ENCODE data around the gene MAP2K5. TPM values are rescaled to one million over a fixed set of nuclear protein-coding genes. Genes with fewer than 3 reads are reported as not detected.

The MAP2K5 gene
- total RNA-seq, 1 donor from 2014 or later = 26.1 TPM

DNA sequence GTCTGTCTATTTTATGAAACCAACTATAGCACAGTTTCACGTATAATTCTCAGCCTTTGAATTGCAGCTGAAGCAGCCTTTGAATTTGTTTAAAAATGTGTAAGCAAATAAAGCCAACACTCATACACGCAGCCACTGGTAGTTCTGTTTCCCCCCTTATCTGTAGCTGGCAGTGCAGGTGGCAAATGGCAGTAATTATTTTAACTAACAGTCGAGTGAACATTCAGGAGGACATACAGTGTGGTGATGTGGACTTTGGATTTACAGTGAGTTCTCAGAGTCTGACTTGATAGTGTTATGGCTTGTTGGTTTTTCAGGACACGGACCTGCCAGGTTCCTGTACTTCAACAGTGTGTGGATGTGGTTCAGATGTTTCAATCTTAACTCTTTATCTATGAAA lies 218.8 kb downstream of the MAP2K5 start:
- Mint-ChIP-seq H3K27ac (ENCODE audit: unreplicated experiment) (no peak overlapping the region), H3K4me3 (ENCODE audit: unreplicated experiment) (no peak overlapping the region), H3K9me3 (ENCODE audit: unreplicated experiment) (no peaks in the 10 kb centered on the region), H3K27me3 (ENCODE audit: unreplicated experiment) (no peaks in the 10 kb centered on the region), H3K36me3 (ENCODE audit: unreplicated experiment) (peaks cover 3% of the 10 kb centered on the region), H3K4me1 (ENCODE audit: unreplicated experiment) (no peaks in the 10 kb centered on the region)
- TF ChIP-seq, protein P1, sequence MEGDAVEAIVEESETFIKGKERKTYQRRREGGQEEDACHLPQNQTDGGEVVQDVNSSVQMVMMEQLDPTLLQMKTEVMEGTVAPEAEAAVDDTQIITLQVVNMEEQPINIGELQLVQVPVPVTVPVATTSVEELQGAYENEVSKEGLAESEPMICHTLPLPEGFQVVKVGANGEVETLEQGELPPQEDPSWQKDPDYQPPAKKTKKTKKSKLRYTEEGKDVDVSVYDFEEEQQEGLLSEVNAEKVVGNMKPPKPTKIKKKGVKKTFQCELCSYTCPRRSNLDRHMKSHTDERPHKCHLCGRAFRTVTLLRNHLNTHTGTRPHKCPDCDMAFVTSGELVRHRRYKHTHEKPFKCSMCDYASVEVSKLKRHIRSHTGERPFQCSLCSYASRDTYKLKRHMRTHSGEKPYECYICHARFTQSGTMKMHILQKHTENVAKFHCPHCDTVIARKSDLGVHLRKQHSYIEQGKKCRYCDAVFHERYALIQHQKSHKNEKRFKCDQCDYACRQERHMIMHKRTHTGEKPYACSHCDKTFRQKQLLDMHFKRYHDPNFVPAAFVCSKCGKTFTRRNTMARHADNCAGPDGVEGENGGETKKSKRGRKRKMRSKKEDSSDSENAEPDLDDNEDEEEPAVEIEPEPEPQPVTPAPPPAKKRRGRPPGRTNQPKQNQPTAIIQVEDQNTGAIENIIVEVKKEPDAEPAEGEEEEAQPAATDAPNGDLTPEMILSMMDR (IDR thresholded peaks at IDR 0.05) = no peak
- DNase-seq (ENCODE audit: extremely low spot score, unreplicated experiment) = no peak

DNA sequence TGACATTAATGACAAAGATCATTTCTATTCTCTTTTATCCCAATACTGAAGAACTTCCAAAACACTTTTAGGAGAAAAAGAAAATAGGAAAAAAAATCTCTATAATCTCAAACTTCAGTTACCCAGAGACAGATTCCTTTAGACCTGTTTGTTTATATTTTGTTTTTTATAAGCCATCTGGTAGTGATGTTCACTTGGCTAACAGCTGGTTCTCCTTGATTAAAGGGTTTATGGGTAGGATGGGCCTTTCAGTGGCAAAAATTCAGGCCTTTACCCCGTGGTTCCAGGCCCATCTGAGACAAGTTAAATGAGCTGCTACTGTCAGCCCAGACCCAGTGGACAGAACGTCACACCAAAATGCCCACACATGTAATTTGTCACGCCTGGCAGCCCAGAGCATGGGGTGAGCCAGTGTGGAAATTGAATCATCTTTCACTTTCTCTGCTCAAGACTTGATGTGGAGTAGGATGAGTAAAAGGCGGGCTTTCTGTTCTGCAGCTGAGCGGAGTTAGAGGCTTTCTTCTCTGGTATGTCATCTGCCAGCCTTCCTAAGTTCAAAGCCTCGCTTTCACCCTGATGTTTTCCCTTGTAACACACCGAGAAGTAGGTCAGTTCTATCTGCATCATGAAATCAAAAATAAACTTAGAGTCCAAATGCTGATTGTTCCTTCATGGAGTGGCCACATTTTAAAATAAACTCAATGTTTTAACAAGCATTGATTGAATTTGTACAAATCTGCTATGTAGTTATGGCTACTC lies 220.3 kb downstream of the MAP2K5 start:
- Mint-ChIP-seq H3K36me3 (ENCODE audit: unreplicated experiment) (peaks cover 7% of the 10 kb centered on the region), H3K4me3 (ENCODE audit: unreplicated experiment) (no peak overlapping the region), H3K27me3 (ENCODE audit: unreplicated experiment) (no peaks in the 10 kb centered on the region), H3K27ac (ENCODE audit: unreplicated experiment) (no peak overlapping the region), H3K9me3 (ENCODE audit: unreplicated experiment) (no peaks in the 10 kb centered on the region), H3K4me1 (ENCODE audit: unreplicated experiment) (no peaks in the 10 kb centered on the region)
- TF ChIP-seq, protein P1 (IDR thresholded peaks at IDR 0.05) = no peak
- no peak for DNase-seq (ENCODE audit: extremely low spot score, unreplicated experiment)

DNA sequence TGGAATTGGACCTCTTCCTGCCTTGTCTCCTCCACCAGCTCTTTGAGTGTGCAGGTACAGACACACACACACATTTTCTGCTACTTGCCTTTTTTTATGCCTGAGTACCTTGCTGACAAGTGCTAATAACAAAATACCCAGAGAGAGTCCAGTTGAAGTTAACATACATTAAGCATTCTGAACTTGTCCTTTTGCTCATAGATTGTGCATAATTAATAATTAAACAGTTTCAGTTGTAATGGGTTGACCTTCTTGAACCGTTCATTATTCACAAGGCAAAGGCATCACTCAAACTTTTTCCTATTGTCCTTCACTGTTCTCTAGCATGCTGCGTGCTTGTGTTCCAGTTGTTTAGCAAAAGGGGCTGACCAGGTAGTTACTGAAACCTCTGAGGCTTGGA lies 223.2 kb downstream of the MAP2K5 start:
- DNase-seq (ENCODE audit: extremely low spot score, unreplicated experiment) = no peak
- Mint-ChIP-seq H3K4me1 (ENCODE audit: unreplicated experiment) (no peaks in the 10 kb centered on the region), H3K36me3 (ENCODE audit: unreplicated experiment) (peaks cover 11% of the 10 kb centered on the region), H3K27me3 (ENCODE audit: unreplicated experiment) (no peaks in the 10 kb centered on the region), H3K9me3 (ENCODE audit: unreplicated experiment) (no peaks in the 10 kb centered on the region), H3K4me3 (ENCODE audit: unreplicated experiment) (no peak overlapping the region), H3K27ac (ENCODE audit: unreplicated experiment) (no peak overlapping the region)
- TF ChIP-seq, protein P1 (IDR thresholded peaks at IDR 0.05) = no peak

DNA sequence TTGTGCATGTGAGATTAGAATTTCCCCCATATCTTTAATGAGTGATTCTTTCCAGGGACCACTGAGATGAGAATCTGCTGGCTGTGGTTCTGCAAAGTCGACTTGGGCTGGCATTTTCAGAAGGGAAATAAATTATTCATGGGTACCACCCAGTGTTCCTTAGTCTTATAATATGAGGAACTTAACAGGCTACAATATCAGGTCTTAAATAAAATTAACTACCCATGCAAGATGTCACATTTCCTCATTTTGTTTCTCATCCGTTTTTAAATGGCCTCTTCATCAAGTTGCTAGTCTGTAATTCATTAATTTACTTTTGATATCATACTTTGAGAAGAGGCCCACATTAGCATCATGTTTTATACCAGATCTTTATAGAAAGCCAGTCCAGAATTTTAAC lies 224.5 kb downstream of the MAP2K5 start:
- TF ChIP-seq, protein P1 (IDR thresholded peaks at IDR 0.05) = no peak

DNA sequence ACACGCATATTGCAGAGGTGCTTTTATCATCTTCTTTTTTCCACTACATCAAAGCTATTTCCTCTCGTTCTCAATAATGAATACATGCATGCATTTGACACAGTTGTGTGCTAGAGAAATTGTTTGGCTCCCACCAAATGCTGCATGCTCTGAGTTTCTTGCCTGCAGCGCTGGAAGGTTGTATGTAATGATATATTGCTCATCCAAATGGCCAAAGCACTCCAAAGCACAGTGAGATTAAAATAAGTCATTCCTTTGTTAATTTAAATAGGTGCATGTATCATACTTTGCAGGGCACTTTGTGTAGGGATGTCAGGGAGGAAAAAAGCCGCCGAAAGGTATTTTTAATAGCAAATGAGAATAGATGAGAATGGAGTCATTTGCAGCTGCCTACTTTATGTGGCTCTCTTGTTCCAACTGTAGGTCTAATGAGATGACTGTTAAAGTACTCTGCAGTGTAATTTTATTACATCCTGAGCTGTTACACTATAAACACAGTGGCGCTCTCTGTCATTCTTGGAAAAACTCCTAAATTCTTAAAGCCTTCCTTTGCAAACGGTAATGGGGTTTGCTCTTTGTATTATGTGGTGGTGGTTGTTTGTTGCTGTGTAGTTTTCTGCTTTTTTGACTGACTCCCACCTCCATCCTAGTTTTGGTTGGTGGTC lies 225.9 kb downstream of the MAP2K5 start:
- no peaks in the 10 kb centered on the region for H3K4me1 Mint-ChIP-seq (ENCODE audit: unreplicated experiment)
- H3K27me3 Mint-ChIP-seq (ENCODE audit: unreplicated experiment) = no peaks in the 10 kb centered on the region
- no peak for DNase-seq (ENCODE audit: extremely low spot score, unreplicated experiment)
- no peaks in the 10 kb centered on the region for H3K9me3 Mint-ChIP-seq (ENCODE audit: unreplicated experiment)
- no peak overlapping the region for H3K4me3 Mint-ChIP-seq (ENCODE audit: unreplicated experiment)
- peaks cover 10% of the 10 kb centered on the region for H3K36me3 Mint-ChIP-seq (ENCODE audit: unreplicated experiment)
- TF ChIP-seq, protein P1 (IDR thresholded peaks at IDR 0.05) = no peak
- no peak overlapping the region for H3K27ac Mint-ChIP-seq (ENCODE audit: unreplicated experiment)

More for the DNA sequence above, 224.5 kb downstream of the MAP2K5 start:
- Mint-ChIP-seq H3K4me3 (ENCODE audit: unreplicated experiment) (no peak overlapping the region), H3K4me1 (ENCODE audit: unreplicated experiment) (no peaks in the 10 kb centered on the region), H3K9me3 (ENCODE audit: unreplicated experiment) (no peaks in the 10 kb centered on the region), H3K27ac (ENCODE audit: unreplicated experiment) (no peak overlapping the region), H3K27me3 (ENCODE audit: unreplicated experiment) (no peaks in the 10 kb centered on the region), H3K36me3 (ENCODE audit: unreplicated experiment) (peaks cover 10% of the 10 kb centered on the region)
- DNase-seq (ENCODE audit: extremely low spot score, unreplicated experiment) = no peak

Measured in osteocyte (in vitro differentiated cells).